T-helper 1 cell treated with Interleukin-12 subunit alpha and Interleukin-12 subunit beta and Interleukin-4 antibody, amounts not matched to agents 30 μg/mL and 1 μg/mL, for 36 hours (primary cell): ENCODE results near the gene FNBP1.
A peak's percentile ranks its signal among the peaks of the same experiment; 100 is the strongest.
"Not testable (repeated sequence)": the region's sequence is repeated elsewhere in the genome, so short reads cannot be mapped to it uniquely, and the experiment has no call there.

Source experiments
- H3K27ac Mint-ChIP-seq: one replicate; pipeline ENCODE4 v1.8.0; 2021; ENCODE audit warnings: mild to moderate bottlenecking, mixed read lengths
- H3K27me3 Mint-ChIP-seq: one replicate; pipeline ENCODE4 v1.8.0; 2021; ENCODE audit warnings: low read depth, mixed read lengths
- H3K36me3 Mint-ChIP-seq: one replicate; pipeline ENCODE4 v1.8.0; 2021; ENCODE audit warnings: low read depth, mixed read lengths
- H3K4me1 Mint-ChIP-seq: one replicate; pipeline ENCODE4 v1.8.0; 2021; ENCODE audit warnings: low read depth, mixed read lengths
- H3K4me3 Mint-ChIP-seq: one replicate; pipeline ENCODE4 v1.8.0; 2021; ENCODE audit warnings: mild to moderate bottlenecking, moderate library complexity, mixed read lengths
- H3K9me3 Mint-ChIP-seq: one replicate; pipeline ENCODE4 v1.8.0; 2021; ENCODE audit warnings: mixed read lengths

The FNBP1 gene

GRCh38 chr9:129948626-129949025, 94.4 kb downstream of the FNBP1 start:
- not testable (repeated sequence) for H3K4me3 Mint-ChIP-seq, H3K27ac Mint-ChIP-seq, H3K9me3 Mint-ChIP-seq, H3K27me3 Mint-ChIP-seq
- peaks cover 41% of the 10 kb centered on the region for H3K4me1 Mint-ChIP-seq
- H3K36me3 Mint-ChIP-seq, result peaks cover 39% of the 10 kb centered on the region

- Mint-ChIP-seq H3K4me3 (peak overlapping the region; percentile 19), H3K27me3 (no peaks in the 10 kb centered on the region), H3K36me3 (peaks cover 45% of the 10 kb centered on the region), H3K4me1 (peaks cover 41% of the 10 kb centered on the region), H3K27ac (peak overlapping the region; percentile 85), H3K9me3 (peaks cover 15% of the 10 kb centered on the region)
These were observed 96.6 kb downstream of the FNBP1 start for GRCh38 chr9:129946246-129946995.

- Mint-ChIP-seq H3K36me3 (peaks cover 45% of the 10 kb centered on the region), H3K27ac (peak overlapping the region; percentile 87), H3K9me3 (peaks cover 15% of the 10 kb centered on the region), H3K4me1 (peaks cover 42% of the 10 kb centered on the region), H3K4me3 (no peak overlapping the region), H3K27me3 (no peaks in the 10 kb centered on the region)
These were observed 97.7 kb downstream of the FNBP1 start for GRCh38 chr9:129945314-129945713.

GRCh38 chr9:129944506-129945116, 98.4 kb downstream of the FNBP1 start:
- H3K27ac Mint-ChIP-seq, result peak overlapping the region; percentile 87
- no peaks in the 10 kb centered on the region for H3K27me3 Mint-ChIP-seq
- H3K9me3 Mint-ChIP-seq, result peaks cover 15% of the 10 kb centered on the region
- H3K4me3 Mint-ChIP-seq, result peak overlapping the region; percentile 49
- peaks cover 42% of the 10 kb centered on the region for H3K4me1 Mint-ChIP-seq
- H3K36me3 Mint-ChIP-seq, result peaks cover 45% of the 10 kb centered on the region

- peak overlapping the region; percentile 58 for H3K27ac Mint-ChIP-seq
- no peak overlapping the region for H3K4me3 Mint-ChIP-seq
- no peaks in the 10 kb centered on the region for H3K27me3 Mint-ChIP-seq
- peaks cover 15% of the 10 kb centered on the region for H3K9me3 Mint-ChIP-seq
- H3K36me3 Mint-ChIP-seq, result peaks cover 41% of the 10 kb centered on the region
- H3K4me1 Mint-ChIP-seq, result peaks cover 30% of the 10 kb centered on the region
These were observed 103.6 kb downstream of the FNBP1 start for GRCh38 chr9:129939431-129939830.

- peaks cover 40% of the 10 kb centered on the region for H3K36me3 Mint-ChIP-seq
- H3K4me3 Mint-ChIP-seq, result no peak overlapping the region
- H3K27ac Mint-ChIP-seq, result no peak overlapping the region
- H3K4me1 Mint-ChIP-seq, result peaks cover 36% of the 10 kb centered on the region
- H3K9me3 Mint-ChIP-seq, result peaks cover 12% of the 10 kb centered on the region
- H3K27me3 Mint-ChIP-seq, result no peaks in the 10 kb centered on the region
These were observed 104.6 kb downstream of the FNBP1 start for GRCh38 chr9:129938291-129938979.

GRCh38 chr9:129937879-129938278, 105.1 kb downstream of the FNBP1 start:
- H3K4me3 Mint-ChIP-seq, H3K9me3 Mint-ChIP-seq, H3K27ac Mint-ChIP-seq, H3K27me3 Mint-ChIP-seq: not testable (repeated sequence)
- Mint-ChIP-seq H3K36me3 (peaks cover 36% of the 10 kb centered on the region), H3K4me1 (peaks cover 38% of the 10 kb centered on the region)

GRCh38 chr9:129936222-129936621, 106.8 kb downstream of the FNBP1 start:
- H3K9me3 Mint-ChIP-seq, result no peaks in the 10 kb centered on the region
- no peaks in the 10 kb centered on the region for H3K27me3 Mint-ChIP-seq
- peaks cover 34% of the 10 kb centered on the region for H3K36me3 Mint-ChIP-seq
- peaks cover 49% of the 10 kb centered on the region for H3K4me1 Mint-ChIP-seq
- no peak overlapping the region for H3K27ac Mint-ChIP-seq
- no peak overlapping the region for H3K4me3 Mint-ChIP-seq

- peaks cover 27% of the 10 kb centered on the region for H3K36me3 Mint-ChIP-seq
- H3K9me3 Mint-ChIP-seq, result no peaks in the 10 kb centered on the region
- no peak overlapping the region for H3K4me3 Mint-ChIP-seq
- no peaks in the 10 kb centered on the region for H3K27me3 Mint-ChIP-seq
- H3K27ac Mint-ChIP-seq, result peak overlapping the region; percentile 91
- H3K4me1 Mint-ChIP-seq, result peaks cover 54% of the 10 kb centered on the region
These were observed 108.2 kb downstream of the FNBP1 start for GRCh38 chr9:129934780-129935179.

- H3K9me3 Mint-ChIP-seq, result no peaks in the 10 kb centered on the region
- no peak overlapping the region for H3K4me3 Mint-ChIP-seq
- H3K4me1 Mint-ChIP-seq, result peaks cover 52% of the 10 kb centered on the region
- no peaks in the 10 kb centered on the region for H3K27me3 Mint-ChIP-seq
- H3K36me3 Mint-ChIP-seq, result peaks cover 25% of the 10 kb centered on the region
- H3K27ac Mint-ChIP-seq, result peak overlapping the region; percentile 91
These were observed 108.9 kb downstream of the FNBP1 start for GRCh38 chr9:129934041-129934591.

- Mint-ChIP-seq H3K27ac (peak overlapping the region; percentile 91), H3K36me3 (peaks cover 24% of the 10 kb centered on the region), H3K4me3 (peak overlapping the region; percentile 31), H3K27me3 (no peaks in the 10 kb centered on the region), H3K9me3 (no peaks in the 10 kb centered on the region), H3K4me1 (peaks cover 48% of the 10 kb centered on the region)
These were observed 109.6 kb downstream of the FNBP1 start for GRCh38 chr9:129933185-129934040.

GRCh38 chr9:129932303-129933151, 110.5 kb downstream of the FNBP1 start:
- Mint-ChIP-seq H3K27me3 (no peaks in the 10 kb centered on the region), H3K27ac (peak overlapping the region; percentile 91), H3K9me3 (no peaks in the 10 kb centered on the region), H3K4me3 (peak overlapping the region; percentile 66), H3K4me1 (peaks cover 46% of the 10 kb centered on the region), H3K36me3 (peaks cover 24% of the 10 kb centered on the region)

GRCh38 chr9:129930743-129931142, 112.2 kb downstream of the FNBP1 start:
- H3K9me3 Mint-ChIP-seq, result no peaks in the 10 kb centered on the region
- H3K4me1 Mint-ChIP-seq, result peaks cover 45% of the 10 kb centered on the region
- no peaks in the 10 kb centered on the region for H3K27me3 Mint-ChIP-seq
- H3K27ac Mint-ChIP-seq, result peak overlapping the region; percentile 84
- peak overlapping the region; percentile 44 for H3K4me3 Mint-ChIP-seq
- peaks cover 31% of the 10 kb centered on the region for H3K36me3 Mint-ChIP-seq
